ENCODE measurements around the gene TGOLN2. TPM values are rescaled to one million over a fixed set of nuclear protein-coding genes. Genes with fewer than 3 reads are reported as not detected.
"Not testable (repeated sequence)": the region's sequence is repeated elsewhere in the genome, so short reads cannot be mapped to it uniquely, and the experiment has no call there.

Gene TGOLN2
- total RNA-seq, 1 donor from 2014 or later: 119 TPM

- H3K4me1 Mint-ChIP-seq: peaks cover 49% of the 10 kb centered on the region
- POLR2A ChIA-PET: interaction anchor here (0.7 to 2.8 kb wide), 4 partner anchors 8 to 73 kb away, joined by 4 to 11 read pairs (median 6); partner anchors contain the start of gene TGOLN2
- peaks cover 84% of the 10 kb centered on the region for H3K36me3 Mint-ChIP-seq (ENCODE audit: low read depth)
- ATAC-seq (ENCODE audit: low read depth): peak; percentile 21
- CTCF ChIA-PET: interaction anchor here (0.8 to 1.0 kb wide), 2 partner anchors 18 to 19 kb away, joined by 3 to 4 read pairs; no protein-coding TSS in a partner anchor
- no peak for TF ChIP-seq CTCF (IDR thresholded peaks at IDR 0.05)
- no peaks in the 10 kb centered on the region for H3K27me3 Mint-ChIP-seq
- intact Hi-C loops (cut with micrococcal nuclease): no loop called here
- H3K27ac Mint-ChIP-seq: peak overlapping the region; percentile 53
- H3K9me3 Mint-ChIP-seq: no peaks in the 10 kb centered on the region
- H3K4me3 Mint-ChIP-seq: no peak overlapping the region
- DNase-seq: no peak
Measured at GRCh38 chr2:85318222-85319074, 9.3 kb downstream of the TGOLN2 start.

GRCh38 chr2:85315921-85316320 is 11.9 kb downstream of the TGOLN2 start:
- POLR2A ChIA-PET; H3K4me3 Mint-ChIP-seq; H3K9me3 Mint-ChIP-seq; DNase-seq; ATAC-seq (ENCODE audit: low read depth); H3K27me3 Mint-ChIP-seq; H3K27ac Mint-ChIP-seq; CTCF ChIA-PET: not testable (repeated sequence)
- intact Hi-C loops (cut with micrococcal nuclease): loop anchor here (1.0 kb wide), 1 partner anchor 27 kb away; no protein-coding TSS in a partner anchor
- H3K36me3 Mint-ChIP-seq (ENCODE audit: low read depth): peaks cover 67% of the 10 kb centered on the region
- peaks cover 26% of the 10 kb centered on the region for H3K4me1 Mint-ChIP-seq

GRCh38 chr2:85314884-85315242 is 12.9 kb downstream of the TGOLN2 start:
- no peak for ATAC-seq (ENCODE audit: low read depth)
- Mint-ChIP-seq H3K9me3 (no peaks in the 10 kb centered on the region), H3K4me3 (no peak overlapping the region), H3K27me3 (no peaks in the 10 kb centered on the region), H3K36me3 (ENCODE audit: low read depth) (peaks cover 57% of the 10 kb centered on the region), H3K27ac (no peak overlapping the region), H3K4me1 (peaks cover 22% of the 10 kb centered on the region)
- ChIA-PET POLR2A (no interaction called here), CTCF (interaction anchor here (1.7 kb wide), 1 partner anchor 14 kb away, joined by 7 read pairs; no protein-coding TSS in a partner anchor)
- intact Hi-C loops (cut with micrococcal nuclease): loop anchor here (1.0 kb wide), 1 partner anchor 28 kb away; no protein-coding TSS in a partner anchor
- no peak for TF ChIP-seq CTCF (IDR thresholded peaks at IDR 0.05)
- DNase-seq: no peak

- Mint-ChIP-seq H3K27ac (no peak overlapping the region), H3K4me3 (no peak overlapping the region), H3K36me3 (ENCODE audit: low read depth) (peaks cover 41% of the 10 kb centered on the region), H3K9me3 (no peaks in the 10 kb centered on the region), H3K4me1 (peaks cover 23% of the 10 kb centered on the region), H3K27me3 (no peaks in the 10 kb centered on the region)
- ChIA-PET POLR2A (interaction anchor here (1.7 kb wide), 1 partner anchor 14 kb away, joined by 4 read pairs; no protein-coding TSS in a partner anchor), CTCF (interaction anchor here (1.2 kb wide), 1 partner anchor 10 kb away, joined by 4 read pairs; no protein-coding TSS in a partner anchor)
- intact Hi-C loops (cut with micrococcal nuclease): loop anchor here (2.0 kb wide), 1 partner anchor 14 kb away; the partner anchor contains the start of gene TGOLN2
- TF ChIP-seq CTCF (IDR thresholded peaks at IDR 0.05): no peak
- ATAC-seq (ENCODE audit: low read depth) (no peak), DNase-seq (no peak)
Measured at GRCh38 chr2:85312404-85312803, 15.4 kb downstream of the TGOLN2 start.

- peak overlapping the region; percentile 58 for H3K4me3 Mint-ChIP-seq
- intact Hi-C loops (cut with micrococcal nuclease): no loop called here
- H3K9me3 Mint-ChIP-seq: no peaks in the 10 kb centered on the region
- ATAC-seq (ENCODE audit: low read depth) (no peak), DNase-seq (no peak)
- POLR2A ChIA-PET: interaction anchor here (0.6 to 3.5 kb wide), 3 partner anchors 17 to 459 kb away, joined by 3 to 30 read pairs (median 7); partner anchors contain the start of gene TGOLN2
- H3K27ac Mint-ChIP-seq: peak overlapping the region; percentile 75
- peaks cover 24% of the 10 kb centered on the region for H3K36me3 Mint-ChIP-seq (ENCODE audit: low read depth)
- TF ChIP-seq CTCF (IDR thresholded peaks at IDR 0.05): no peak
- H3K27me3 Mint-ChIP-seq: no peaks in the 10 kb centered on the region
- CTCF ChIA-PET: interaction anchor here (2.5 kb wide), 1 partner anchor 10 kb away, joined by 12 read pairs; no protein-coding TSS in a partner anchor
- peaks cover 25% of the 10 kb centered on the region for H3K4me1 Mint-ChIP-seq
Measured at GRCh38 chr2:85310330-85310729, 17.5 kb downstream of the TGOLN2 start.
